GM18526 (cell line): ENCODE data around the gene TMEM205.
A peak's percentile ranks its signal among the peaks of the same experiment; 100 is the strongest.

Experiments
- POLR2A ChIP-seq: IDR thresholded peaks from 3 replicates; pipeline ENCODE4 v1.6.1; 2011; ENCODE audit not compliant: insufficient read length; ENCODE audit errors: extremely low read depth

The TMEM205 gene

GRCh38 chr19:11375143-11375948 lies 29.3 kb upstream of the TMEM205 start:
- TF ChIP-seq POLR2A = peak; percentile 48

DNA sequence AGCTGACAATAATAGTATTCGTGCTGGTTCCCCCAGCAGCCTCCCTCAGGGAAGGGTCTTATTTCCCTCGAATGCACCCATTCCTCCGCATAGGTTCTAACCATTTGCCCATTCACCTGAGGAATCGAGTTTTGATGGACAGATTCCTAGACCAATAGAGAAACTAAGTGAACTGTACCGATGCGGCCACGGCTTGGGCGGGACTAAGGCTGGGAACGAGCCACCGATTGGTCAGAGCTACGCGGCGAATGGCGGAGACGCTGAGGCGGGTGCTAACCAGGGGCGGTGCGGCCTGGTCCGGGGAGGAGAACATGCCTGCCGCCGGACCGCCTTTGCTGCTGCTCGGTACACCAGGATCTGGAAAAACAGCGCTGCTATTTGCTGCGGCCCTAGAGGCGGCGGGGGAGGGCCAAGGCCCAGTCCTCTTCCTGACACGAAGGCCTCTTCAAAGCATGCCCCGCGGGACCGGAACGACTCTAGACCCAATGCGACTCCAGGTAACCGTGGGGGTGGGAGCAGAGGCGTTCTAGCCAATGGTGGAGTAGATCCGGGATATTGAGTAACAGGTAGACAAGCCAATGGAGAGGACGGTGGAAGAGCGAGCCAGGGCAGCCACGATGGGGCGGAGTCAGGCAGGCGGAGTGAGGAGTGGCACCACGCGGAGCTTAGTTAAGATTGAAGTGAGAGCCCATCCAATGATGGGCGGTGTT lies 28.5 kb upstream of the TMEM205 start, which contains the start of gene SWSAP1:
Gene SWSAP1, plus strand, starts transcription at position 234 of the 710 bp plus-strand sequence. Its CDS starts 15 bp downstream, at position 249.
- peak; percentile 62 for TF ChIP-seq POLR2A

DNA sequence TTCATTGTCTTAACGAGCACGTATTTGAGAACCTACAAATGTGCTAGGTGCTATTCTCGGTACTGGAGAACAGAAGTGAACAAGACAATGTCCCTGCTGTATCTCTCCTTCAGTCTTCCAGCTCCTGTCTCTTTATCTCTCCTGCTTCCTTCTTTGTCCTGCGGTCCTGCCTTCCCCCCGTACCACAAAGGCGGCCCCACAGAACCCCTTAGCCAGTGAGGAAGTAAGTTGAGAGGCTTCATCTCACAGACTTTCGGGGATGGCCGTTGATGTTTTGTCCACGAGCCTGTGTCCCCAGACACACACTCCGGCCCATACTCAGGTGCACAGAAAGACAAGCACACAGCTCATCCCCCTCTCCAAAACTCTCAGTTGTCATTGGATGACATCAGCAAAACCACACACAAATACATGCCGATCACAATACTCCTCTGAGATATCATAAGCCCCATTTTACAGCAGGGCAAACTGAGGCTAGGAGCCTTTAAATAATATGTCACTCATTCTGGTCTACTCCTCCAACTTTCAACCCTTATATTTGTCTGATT lies 27.9 kb upstream of the TMEM205 start:
- no peak for TF ChIP-seq POLR2A

DNA sequence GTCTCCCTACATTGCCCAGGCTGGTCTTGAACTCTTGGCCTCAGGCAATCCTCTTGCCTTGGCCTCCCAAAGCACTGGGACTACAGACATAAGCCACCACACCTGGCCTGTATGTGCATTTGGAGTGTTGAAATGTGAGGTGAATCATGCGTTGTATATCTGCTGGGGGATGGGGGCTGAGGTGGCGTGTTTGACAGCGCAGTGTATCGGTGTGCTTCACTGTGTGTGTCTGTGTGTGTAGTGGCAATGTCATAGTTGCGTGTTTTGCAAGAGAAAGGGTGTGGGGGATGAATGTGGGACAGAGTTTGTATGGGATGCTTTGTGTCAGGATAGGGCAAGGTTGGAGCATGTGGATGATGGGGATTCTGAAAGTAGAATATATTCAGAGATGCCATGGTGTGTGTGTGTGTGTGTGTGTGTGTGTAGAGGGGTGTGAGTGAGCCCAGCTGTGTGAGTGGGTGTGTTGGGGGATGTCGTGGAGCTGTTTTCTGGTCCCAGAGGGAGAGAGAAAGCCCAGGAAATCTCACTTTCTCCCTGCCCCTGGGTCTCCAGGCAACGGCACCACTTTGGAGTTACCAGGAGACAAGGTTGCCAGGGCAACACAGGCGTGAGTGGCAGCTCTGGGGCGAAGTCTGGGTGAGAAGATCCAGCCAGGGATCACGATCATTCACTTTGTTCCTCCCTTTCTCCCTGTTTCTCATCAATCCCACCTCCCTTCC lies 27.3 kb upstream of the TMEM205 start:
- no peak for TF ChIP-seq POLR2A

DNA sequence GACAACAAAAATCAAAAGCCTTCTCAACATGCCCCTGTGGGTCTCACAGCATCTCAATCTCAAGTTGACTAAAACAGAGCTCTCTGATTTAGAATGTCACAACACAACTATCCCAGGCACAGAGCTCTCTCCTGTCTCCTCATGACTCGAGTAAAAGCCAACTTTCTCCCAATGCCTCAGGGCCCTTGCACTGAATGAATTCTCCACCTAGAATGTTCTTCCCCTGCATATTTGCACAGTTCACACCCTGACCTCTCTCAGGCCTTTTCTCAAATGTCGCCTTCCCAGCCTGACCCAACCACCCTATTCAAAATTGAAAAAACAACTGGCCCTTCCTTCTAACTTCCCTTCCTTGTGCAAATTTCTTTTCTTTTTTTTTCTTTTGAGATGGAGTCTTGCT lies 24.7 kb upstream of the TMEM205 start:
- no peak for TF ChIP-seq POLR2A

- TF ChIP-seq POLR2A = no peak
Observed at GRCh38 chr19:11367528-11367927, 21.5 kb upstream of the TMEM205 start.

DNA sequence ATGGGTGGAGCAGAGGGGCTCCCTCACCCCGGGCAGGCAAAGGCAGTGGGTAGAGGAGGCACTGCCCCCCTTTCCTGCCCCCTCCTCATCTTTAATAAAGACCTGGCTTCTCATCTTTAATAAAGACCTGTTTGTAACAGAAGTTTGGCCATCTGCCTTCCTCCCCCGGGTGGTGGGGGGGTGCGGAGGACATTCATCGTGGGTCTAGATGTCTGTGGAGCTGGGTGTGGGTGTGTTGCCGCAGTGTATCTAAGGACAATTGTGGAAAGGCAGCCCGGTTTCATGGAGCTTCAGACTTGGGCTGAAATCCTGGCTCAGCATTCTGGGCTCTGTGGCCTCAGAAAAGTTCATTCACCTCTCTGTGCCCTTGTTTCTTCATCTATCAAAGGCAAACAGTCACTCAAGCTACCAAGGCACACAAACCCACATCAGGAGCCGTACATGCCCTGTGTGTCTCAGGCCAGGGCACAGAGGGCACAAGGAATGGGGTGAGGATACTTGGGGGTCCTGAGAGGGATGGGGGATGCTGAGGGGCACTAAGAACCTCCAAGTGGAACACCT lies 19.6 kb upstream of the TMEM205 start:
- no peak for TF ChIP-seq POLR2A

- TF ChIP-seq POLR2A = no peak
Observed at GRCh38 chr19:11364935-11365334, 18.9 kb upstream of the TMEM205 start.

- TF ChIP-seq POLR2A = no peak
Observed at GRCh38 chr19:11364296-11364904, 18.3 kb upstream of the TMEM205 start.

DNA sequence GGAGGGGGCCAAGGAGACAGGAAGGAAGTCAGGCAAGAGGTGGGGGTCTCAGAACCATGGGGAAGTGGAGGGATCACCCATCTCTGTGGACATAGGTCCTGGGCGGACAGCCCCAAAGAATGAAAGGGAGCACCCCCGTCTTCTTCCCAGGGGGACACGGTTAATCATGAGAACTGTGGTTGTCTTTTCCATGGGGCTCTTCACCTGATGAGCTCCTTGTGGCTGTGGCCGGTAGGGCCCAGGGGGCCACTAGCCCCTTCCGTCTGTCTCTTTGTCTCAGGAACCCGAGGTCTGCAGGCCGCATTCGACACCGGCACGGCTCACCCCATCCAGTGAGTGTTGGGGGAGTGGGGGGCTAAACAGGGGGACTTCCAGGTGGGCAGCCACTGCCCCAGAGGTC lies 17.8 kb upstream of the TMEM205 start:
- TF ChIP-seq POLR2A = no peak

- no peak for TF ChIP-seq POLR2A
Observed at GRCh38 chr19:11361771-11362731, 16.0 kb upstream of the TMEM205 start.

GRCh38 chr19:11361037-11361770 lies 15.1 kb upstream of the TMEM205 start:
- TF ChIP-seq POLR2A = no peak

- TF ChIP-seq POLR2A = no peak
Observed at GRCh38 chr19:11359421-11359820, 13.4 kb upstream of the TMEM205 start.
